GM12875 (cell line): Measurements from ENCODE around the gene HCRTR1.

Experiments used
- H3K4me3 ChIP-seq: one replicate; pipeline ENCODE4 v1.5.1; 2011; ENCODE audit warnings: low read depth, low read length, control low read depth
- TF ChIP-seq, protein P1 (sequence below): IDR thresholded peaks from 2 replicates; pipeline ENCODE4 v1.5.1; 2011; ENCODE audit warnings: low read depth, mild to moderate bottlenecking, control low read depth, inconsistent platforms, low read length, moderate library complexity, borderline replicate concordance; ENCODE audit not compliant: insufficient read depth

HCRTR1 gene

DNA sequence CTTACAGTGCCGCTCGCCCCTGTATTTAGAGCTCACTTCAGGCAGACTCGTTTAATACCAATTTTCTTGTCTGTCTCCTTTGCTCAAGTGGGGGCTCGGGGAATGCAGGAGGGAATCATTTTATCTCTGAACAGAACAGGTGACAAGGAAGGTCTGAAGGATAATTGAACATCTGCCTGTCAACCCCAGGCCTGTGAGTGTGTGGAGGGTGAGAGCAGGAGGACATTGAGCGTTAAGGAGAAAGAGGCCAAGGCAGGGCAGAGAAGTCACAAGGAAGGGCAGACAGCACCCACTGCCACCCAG, 36.9 kb downstream of the HCRTR1 start:
- TF ChIP-seq, protein P1, sequence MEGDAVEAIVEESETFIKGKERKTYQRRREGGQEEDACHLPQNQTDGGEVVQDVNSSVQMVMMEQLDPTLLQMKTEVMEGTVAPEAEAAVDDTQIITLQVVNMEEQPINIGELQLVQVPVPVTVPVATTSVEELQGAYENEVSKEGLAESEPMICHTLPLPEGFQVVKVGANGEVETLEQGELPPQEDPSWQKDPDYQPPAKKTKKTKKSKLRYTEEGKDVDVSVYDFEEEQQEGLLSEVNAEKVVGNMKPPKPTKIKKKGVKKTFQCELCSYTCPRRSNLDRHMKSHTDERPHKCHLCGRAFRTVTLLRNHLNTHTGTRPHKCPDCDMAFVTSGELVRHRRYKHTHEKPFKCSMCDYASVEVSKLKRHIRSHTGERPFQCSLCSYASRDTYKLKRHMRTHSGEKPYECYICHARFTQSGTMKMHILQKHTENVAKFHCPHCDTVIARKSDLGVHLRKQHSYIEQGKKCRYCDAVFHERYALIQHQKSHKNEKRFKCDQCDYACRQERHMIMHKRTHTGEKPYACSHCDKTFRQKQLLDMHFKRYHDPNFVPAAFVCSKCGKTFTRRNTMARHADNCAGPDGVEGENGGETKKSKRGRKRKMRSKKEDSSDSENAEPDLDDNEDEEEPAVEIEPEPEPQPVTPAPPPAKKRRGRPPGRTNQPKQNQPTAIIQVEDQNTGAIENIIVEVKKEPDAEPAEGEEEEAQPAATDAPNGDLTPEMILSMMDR, result no peak
- H3K4me3 ChIP-seq, result no peak overlapping the region

DNA sequence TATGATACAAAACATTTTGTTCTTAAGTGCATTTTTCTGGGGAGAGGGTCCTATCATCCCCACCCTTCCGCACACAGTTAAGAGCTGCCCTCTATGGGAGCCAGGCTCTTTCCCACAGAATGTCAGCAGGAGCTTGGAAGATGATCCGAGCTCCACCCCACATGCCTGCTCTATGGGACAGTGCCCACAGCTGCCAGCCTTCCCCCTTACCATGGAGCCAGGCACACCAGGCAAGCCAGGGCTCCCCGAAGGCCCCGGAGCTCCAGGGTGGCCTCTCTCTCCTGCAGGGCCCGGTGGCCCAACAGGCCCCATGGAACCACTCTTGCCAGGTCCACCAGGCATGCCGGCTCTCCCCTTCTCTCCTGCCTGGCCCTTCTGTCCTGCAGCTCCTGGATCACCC, 37.6 kb downstream of the HCRTR1 start:
- no peak overlapping the region for H3K4me3 ChIP-seq
- TF ChIP-seq, protein P1, result no peak

DNA sequence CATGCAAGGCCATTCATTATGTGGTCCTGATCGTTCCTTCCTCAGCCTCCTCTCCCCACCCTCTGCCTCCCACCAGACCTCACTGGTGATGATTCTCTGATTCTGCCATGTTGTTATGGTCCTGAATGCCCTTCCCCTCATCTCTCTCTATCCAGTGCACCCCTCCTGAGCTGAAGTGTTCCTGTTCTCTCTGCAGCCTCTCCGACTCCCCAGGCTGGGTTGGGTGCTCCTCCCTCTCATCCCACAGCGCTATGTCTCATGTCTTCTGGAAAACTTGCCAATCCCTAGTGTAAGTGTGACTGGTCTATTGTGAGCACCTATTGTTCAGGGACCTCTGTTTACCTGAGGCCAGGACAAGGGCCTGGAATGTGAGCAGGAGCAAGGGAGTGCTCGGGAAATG, 38.3 kb downstream of the HCRTR1 start:
- TF ChIP-seq, protein P1, result no peak
- H3K4me3 ChIP-seq, result no peak overlapping the region

DNA sequence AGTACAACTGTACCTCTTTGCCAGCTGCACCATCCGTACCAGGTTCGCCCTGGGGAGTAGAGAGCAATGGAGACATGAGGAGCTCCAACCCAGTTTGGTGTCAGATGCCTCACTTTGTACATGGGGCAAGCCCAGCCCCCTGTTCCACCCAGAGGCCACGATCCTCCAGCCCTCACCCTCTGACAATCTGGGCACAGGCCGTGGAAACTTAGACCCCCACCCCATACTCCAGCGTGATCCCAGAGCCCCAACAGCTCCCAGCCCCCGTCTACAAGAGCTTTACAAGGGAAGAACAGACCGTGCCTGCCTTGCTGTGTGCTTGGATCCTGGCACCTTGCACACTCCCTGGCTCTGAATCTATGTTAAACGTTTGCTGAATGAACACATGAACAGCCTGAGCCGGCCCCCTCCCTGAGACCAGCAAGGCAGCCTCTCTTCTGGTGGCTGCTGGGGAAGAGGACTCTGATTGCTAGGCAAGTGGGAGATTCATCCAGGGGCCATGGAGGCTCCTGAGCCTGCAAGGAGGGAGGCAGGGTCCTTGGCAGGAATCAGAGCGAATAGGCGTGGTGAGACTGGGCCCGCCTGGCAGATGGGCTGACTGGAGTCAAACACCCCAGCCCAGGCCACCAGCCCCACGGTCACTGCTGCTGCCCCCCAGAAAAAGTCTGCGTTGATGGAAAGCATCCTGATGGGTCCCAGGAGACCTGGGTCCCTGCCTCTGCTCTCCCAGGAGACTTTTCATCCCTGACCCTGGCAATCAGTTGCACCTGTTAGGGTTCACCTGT, 39.7 kb downstream of the HCRTR1 start:
- no peak overlapping the region for H3K4me3 ChIP-seq
- TF ChIP-seq, protein P1, result no peak

DNA sequence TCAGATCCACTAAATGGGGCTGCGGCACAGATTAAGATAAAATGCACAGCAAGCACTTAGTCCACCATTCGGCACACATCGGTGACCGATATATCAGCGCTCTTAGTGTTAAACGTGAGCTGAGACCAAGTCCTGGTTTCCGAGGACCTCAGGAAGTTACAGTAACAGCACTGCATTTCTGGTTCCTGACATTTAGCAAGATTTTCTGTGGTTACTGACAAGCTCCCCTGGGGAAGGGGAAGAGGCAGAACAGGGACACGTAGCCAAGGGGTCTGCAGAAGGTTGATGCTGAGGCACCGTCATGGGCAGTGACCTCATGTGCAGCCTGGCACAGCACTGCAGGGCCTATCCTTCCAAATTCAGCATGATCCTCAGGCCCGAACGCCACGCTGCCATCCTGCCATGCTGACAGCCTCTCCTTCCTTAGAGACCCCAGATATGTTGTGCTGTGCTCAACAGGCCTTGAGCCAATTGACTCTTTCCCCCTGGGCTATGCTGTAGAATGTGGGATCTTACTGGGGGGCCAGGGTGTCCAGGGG, 40.6 kb downstream of the HCRTR1 start:
- H3K4me3 ChIP-seq, result no peak overlapping the region
- TF ChIP-seq, protein P1, result no peak

DNA sequence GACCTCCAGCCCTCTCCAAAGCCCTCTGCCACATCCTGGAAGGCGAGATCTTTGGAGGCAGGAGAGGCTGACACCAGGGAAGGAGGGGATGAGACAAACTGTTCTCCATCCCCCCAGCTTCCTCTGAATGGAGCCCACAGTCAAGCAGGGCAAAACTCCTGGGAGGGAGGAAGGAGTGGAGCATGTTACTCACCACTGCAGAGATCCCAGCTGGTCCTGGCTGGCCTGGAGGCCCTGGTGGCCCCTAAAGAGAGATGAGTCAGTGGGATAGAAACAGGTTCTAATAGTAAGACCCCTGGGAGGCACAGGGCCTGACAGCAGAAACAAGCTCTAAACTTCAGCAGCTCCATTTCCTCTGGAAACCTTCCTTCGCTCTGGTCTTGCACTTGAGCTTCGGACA, 41.2 kb downstream of the HCRTR1 start:
- TF ChIP-seq, protein P1, result no peak
- no peak overlapping the region for H3K4me3 ChIP-seq

DNA sequence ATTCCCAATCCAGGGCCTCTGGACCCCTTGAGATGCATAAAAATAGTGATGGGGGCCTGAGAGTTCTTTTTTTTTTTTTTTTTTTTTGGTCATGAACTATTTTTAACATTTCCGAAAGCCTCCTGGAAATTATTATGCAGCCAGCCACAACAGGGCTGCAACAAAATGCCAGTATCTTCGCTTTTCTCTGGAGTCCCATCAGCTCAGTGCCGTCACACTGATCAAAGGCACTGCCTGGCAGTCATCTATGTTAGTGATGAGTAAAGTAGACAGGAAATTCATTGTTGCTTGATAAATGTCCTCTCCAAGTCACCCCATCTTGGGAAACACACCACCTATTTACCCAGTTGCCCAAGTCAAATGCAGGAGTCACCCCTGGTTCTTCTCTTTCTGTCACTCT, 42.4 kb downstream of the HCRTR1 start:
- TF ChIP-seq, protein P1, result no peak

More for the DNA sequence above, 42.4 kb downstream of the HCRTR1 start:
- no peak overlapping the region for H3K4me3 ChIP-seq
